GM23248 (cell line): ENCODE measurements around the gene DGKB. TPM values are rescaled to one million over a fixed set of nuclear protein-coding genes. Genes with fewer than 3 reads are reported as not detected.

Source experiments
- DNase-seq: peaks from one replicate; pipeline ENCODE4 v3.0.0-alpha.2; 2015
- H2AFZ ChIP-seq: fragments of 200-600 bp; sonication (generic); 2 replicates; pipeline ENCODE4 v1.6.1; 2016; ENCODE audit warnings: antibody characterized with exemption
- H3F3A ChIP-seq: fragments of 200-600 bp; sonication (generic); 2 replicates; pipeline ENCODE4 v1.6.1; 2016; ENCODE audit warnings: mild to moderate bottlenecking, antibody characterized with exemption, mixed run types; ENCODE audit not compliant: insufficient read depth
- H3K27ac ChIP-seq: fragments of 200-600 bp; sonication (generic); 2 replicates; pipeline ENCODE4 v1.5.1; 2016; ENCODE audit warnings: mild to moderate bottlenecking
- H3K27me3 ChIP-seq: fragments of 200-600 bp; sonication (generic); replicated peaks from 2 replicates; pipeline ENCODE4 v1.6.1; 2016; ENCODE audit warnings: mild to moderate bottlenecking; ENCODE audit not compliant: insufficient read depth
- H3K36me3 ChIP-seq: fragments of 200-600 bp; sonication (generic); 2 replicates; pipeline ENCODE4 v1.6.1; 2016; ENCODE audit warnings: low read depth, mild to moderate bottlenecking
- H3K4me1 ChIP-seq: fragments of 200-600 bp; sonication (generic); 2 replicates; pipeline ENCODE4 v1.6.1; 2016; ENCODE audit warnings: mild to moderate bottlenecking; ENCODE audit not compliant: insufficient read depth
- H3K4me2 ChIP-seq: fragments of 200-600 bp; sonication (generic); one replicate; pipeline ENCODE4 v1.6.1; 2016; ENCODE audit warnings: mild to moderate bottlenecking; ENCODE audit not compliant: unreplicated experiment
- H3K4me3 ChIP-seq: fragments of 200-600 bp; sonication (generic); 2 replicates; pipeline ENCODE4 v1.5.1; 2016; ENCODE audit warnings: mild to moderate bottlenecking
- H3K79me2 ChIP-seq: fragments of 200-600 bp; sonication (generic); 2 replicates; pipeline ENCODE4 v1.6.1; 2016; ENCODE audit warnings: mild to moderate bottlenecking; ENCODE audit not compliant: insufficient read depth
- H3K9ac ChIP-seq: fragments of 200-600 bp; sonication (generic); 2 replicates; pipeline ENCODE4 v1.6.1; 2016; ENCODE audit warnings: mild to moderate bottlenecking
- H3K9me2 ChIP-seq: fragments of 200-600 bp; sonication (generic); 2 replicates; pipeline ENCODE4 v1.6.1; 2016; ENCODE audit warnings: mixed run types, mild to moderate bottlenecking, moderate library complexity; ENCODE audit not compliant: insufficient read depth
- H3K9me3 ChIP-seq: fragments of 200-600 bp; sonication (generic); one replicate; pipeline ENCODE4 v1.6.1; 2017; ENCODE audit warnings: low read depth
- H4K20me1 ChIP-seq: fragments of 200-600 bp; sonication (generic); 2 replicates; pipeline ENCODE4 v1.6.0; 2016; ENCODE audit not compliant: insufficient read depth
- EZH2 ChIP-seq: fragments of 200-600 bp; sonication (generic); IDR thresholded peaks from 2 replicates; pipeline ENCODE4 v1.6.1; 2018; ENCODE audit warnings: antibody characterized with exemption, mild to moderate bottlenecking; ENCODE audit not compliant: insufficient read depth, poor library complexity, severe bottlenecking
- EZH2phosphoT487 ChIP-seq: fragments of 200-600 bp; sonication (generic); IDR thresholded peaks from 2 replicates; pipeline ENCODE4 v1.6.1; 2018; ENCODE audit warnings: antibody characterized with exemption, moderate library complexity, mild to moderate bottlenecking, low read depth; ENCODE audit not compliant: insufficient read depth
- WGBS, 2 experiments: methylation state at CpG; one replicate each; pipeline ENCODE4 v1.1.6; 2015 to 2017; ENCODE audit warnings: low lambda C conversion rate in 2 of 2, low coverage in 1 of 2; ENCODE audit errors: missing lambda C conversion rate in 2 of 2; 5-methylcytosine and 5-hydroxymethylcytosine counted together
- in situ Hi-C: fragments of 300-500 bp; cut with MboI; formaldehyde crosslinking; loops from 2 replicates; pipeline ENCODE4 v1.15.0; 2020
- polyA plus RNA-seq: library from polyadenylated mRNA; unstranded; fragments of >200 nt; fragmentation: Nextera tagmentation; extraction: Ambion mirVana; gene quantifications from 2 replicates; pipeline ENCODE4 v1.2.1, GENCODE V29; 2016
- total RNA-seq: library from RNA; depleted of rRNA; stranded (reverse); fragments of >200 nt; shearing (Covaris generic); gene quantifications from 2 replicates; pipeline ENCODE4 v1.2.3, GENCODE V29; 2014

Gene DGKB
- total and polyA plus RNA-seq, 2 experiments from 2014 or later = 0.65 to 1.7 TPM

DNA sequence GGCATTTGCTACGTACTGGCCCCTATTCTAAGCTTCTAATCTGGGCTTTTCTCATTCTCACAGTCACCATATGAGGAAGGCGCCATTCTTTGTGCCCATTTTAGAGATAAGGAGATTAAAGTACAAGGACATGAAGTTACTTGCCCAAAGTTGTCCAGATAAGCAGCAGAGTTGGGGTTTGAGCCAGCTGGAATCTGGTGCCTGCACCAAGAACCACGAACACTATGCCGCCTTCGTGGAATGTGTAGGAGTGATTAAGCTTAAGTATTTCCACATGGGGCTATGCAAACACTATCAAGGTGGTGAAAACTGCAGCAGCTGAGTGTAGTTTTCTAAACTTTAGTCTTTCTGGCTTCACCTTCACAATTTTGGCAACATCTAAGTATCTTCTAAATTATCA, 570.4 kb downstream of the DGKB start:
- Histone ChIP-seq H3F3A (no peaks in the 10 kb centered on the region), H3K9me3 (no peaks in the 10 kb centered on the region), H3K27ac (no peak overlapping the region), H3K27me3 (no peaks in the 10 kb centered on the region), H3K9ac (no peak overlapping the region), H4K20me1 (no peaks in the 10 kb centered on the region), H3K79me2 (no peaks in the 10 kb centered on the region), H2AFZ (no peak overlapping the region), H3K4me1 (peaks cover 8% of the 10 kb centered on the region), H3K4me3 (no peak overlapping the region), H3K4me2 (no peak overlapping the region), H3K36me3 (no peaks in the 10 kb centered on the region), H3K9me2 (no peaks in the 10 kb centered on the region)
- DNase-seq = peak; percentile 32
- TF ChIP-seq EZH2phosphoT487 (no peak), EZH2 (no peak)
- WGBS, 2 experiments = 29 to 36% methylated on average over 5 of the region's 5 CpGs
- in situ Hi-C loops = no loop called here

DNA sequence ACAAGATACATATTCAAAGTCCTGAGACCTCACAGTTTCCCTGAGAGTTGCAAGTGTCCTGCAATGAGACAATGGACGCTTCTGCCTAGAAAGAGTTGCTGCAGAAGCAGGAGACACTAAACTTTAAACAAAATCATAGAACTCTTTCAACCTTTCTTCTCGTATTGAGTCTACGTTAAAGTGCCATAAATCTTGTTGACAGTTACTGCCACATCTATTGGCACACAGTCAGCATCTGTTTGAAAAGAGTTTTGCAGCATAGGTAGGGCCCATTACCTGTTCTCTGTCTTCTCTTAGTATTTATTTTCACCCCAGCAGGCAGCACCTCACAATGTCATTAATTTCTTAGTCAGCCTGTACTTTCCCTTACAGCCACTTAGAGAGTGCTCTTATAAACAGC, 577.8 kb downstream of the DGKB start:
- H3K9me3 ChIP-seq = no peaks in the 10 kb centered on the region
- no peak overlapping the region for H2AFZ ChIP-seq
- H3K4me1 ChIP-seq = peaks cover 13% of the 10 kb centered on the region
- no peak overlapping the region for H3K4me3 ChIP-seq
- H3K27me3 ChIP-seq = no peaks in the 10 kb centered on the region
- in situ Hi-C loops = no loop called here
- TF ChIP-seq EZH2 = no peak
- TF ChIP-seq EZH2phosphoT487 = no peak
- H3K9me2 ChIP-seq = no peaks in the 10 kb centered on the region
- H3K9ac ChIP-seq = no peak overlapping the region
- H3F3A ChIP-seq = no peaks in the 10 kb centered on the region
- no peak overlapping the region for H3K4me2 ChIP-seq
- 27 to 33% methylated on average over 3 of the region's 3 CpGs for WGBS, 2 experiments
- no peaks in the 10 kb centered on the region for H3K36me3 ChIP-seq
- DNase-seq = no peak
- no peak overlapping the region for H3K27ac ChIP-seq
- H4K20me1 ChIP-seq = no peaks in the 10 kb centered on the region
- no peaks in the 10 kb centered on the region for H3K79me2 ChIP-seq

DNA sequence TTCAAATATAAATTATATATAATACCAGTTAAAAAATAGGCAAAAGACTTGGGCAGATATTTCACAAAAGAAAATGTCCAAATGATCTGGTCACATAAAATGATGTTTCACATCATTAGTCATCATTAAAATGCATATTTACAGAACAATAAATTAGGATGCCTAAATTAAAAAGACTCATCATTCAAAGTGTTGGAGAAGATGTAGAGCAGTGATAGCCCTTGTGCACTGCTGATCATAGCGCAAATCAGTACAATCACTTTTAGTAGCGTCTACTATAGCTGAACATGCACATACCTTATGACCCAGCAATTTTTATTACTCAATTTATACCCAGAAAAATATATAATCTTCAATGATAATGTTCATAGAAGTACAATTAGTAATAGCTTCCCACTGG, 579.8 kb downstream of the DGKB start:
- H3K79me2 ChIP-seq = no peaks in the 10 kb centered on the region
- H3K4me3 ChIP-seq = no peak overlapping the region
- H4K20me1 ChIP-seq = no peaks in the 10 kb centered on the region
- no peaks in the 10 kb centered on the region for H3K36me3 ChIP-seq
- no peaks in the 10 kb centered on the region for H3K27me3 ChIP-seq
- in situ Hi-C loops = no loop called here
- H3K9ac ChIP-seq = no peak overlapping the region
- DNase-seq = no peak
- H3F3A ChIP-seq = no peaks in the 10 kb centered on the region
- no peak overlapping the region for H3K4me2 ChIP-seq
- H3K9me3 ChIP-seq = no peaks in the 10 kb centered on the region
- H3K27ac ChIP-seq = no peak overlapping the region
- peaks cover 11% of the 10 kb centered on the region for H3K4me1 ChIP-seq
- H2AFZ ChIP-seq = no peak overlapping the region
- TF ChIP-seq EZH2 (no peak), EZH2phosphoT487 (no peak)
- no peaks in the 10 kb centered on the region for H3K9me2 ChIP-seq
- 83 to 89% methylated on average over 2 of the region's 2 CpGs for WGBS, 2 experiments

DNA sequence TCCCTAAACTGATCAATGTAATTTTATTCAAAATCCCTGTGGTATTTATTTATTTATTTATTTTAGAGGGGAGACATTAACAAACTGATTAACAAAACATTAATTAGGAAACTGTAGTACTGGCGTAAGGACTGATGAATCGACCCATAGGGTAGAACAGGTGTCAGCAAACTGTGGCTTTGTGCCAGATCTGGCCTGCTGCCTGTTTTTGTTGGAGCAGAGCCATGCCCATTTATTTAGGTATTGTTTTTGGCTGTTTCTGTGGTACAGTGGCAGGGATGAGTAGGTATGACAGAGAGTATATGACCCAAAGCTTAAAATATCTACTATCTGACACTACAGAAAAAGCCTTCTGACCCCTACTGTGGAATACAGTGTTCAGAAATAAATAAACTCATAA, 580.6 kb downstream of the DGKB start:
- H3F3A ChIP-seq = no peaks in the 10 kb centered on the region
- DNase-seq = no peak

DNA sequence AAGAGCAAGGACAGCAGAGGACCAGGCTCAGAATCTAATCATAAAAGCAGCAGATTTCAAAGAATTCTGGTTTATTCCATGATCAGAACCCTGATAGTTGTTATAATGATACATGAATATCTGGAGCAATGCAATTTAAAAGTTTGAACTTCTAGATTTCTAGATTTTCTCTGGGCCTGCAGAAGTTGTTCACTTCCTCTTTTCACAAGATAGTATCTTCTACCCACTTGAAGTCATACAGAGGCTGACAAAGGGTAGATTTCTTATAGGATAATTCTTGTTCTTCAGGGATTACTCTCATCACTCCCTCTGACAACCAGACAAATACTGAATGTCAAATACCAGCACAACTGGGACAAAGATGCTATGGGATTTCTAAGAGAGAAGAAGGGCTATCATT, 593.1 kb downstream of the DGKB start:
- Histone ChIP-seq H3K9me3 (no peaks in the 10 kb centered on the region), H3K27ac (no peak overlapping the region), H3K79me2 (no peaks in the 10 kb centered on the region), H3K4me3 (no peak overlapping the region), H2AFZ (no peak overlapping the region), H3K36me3 (no peaks in the 10 kb centered on the region), H4K20me1 (no peaks in the 10 kb centered on the region), H3F3A (no peaks in the 10 kb centered on the region), H3K27me3 (no peaks in the 10 kb centered on the region), H3K9me2 (no peaks in the 10 kb centered on the region), H3K9ac (no peak overlapping the region), H3K4me1 (no peaks in the 10 kb centered on the region), H3K4me2 (no peak overlapping the region)
- in situ Hi-C loops = no loop called here
- no peak for TF ChIP-seq EZH2phosphoT487
- TF ChIP-seq EZH2 = no peak
- no peak for DNase-seq

More for the DNA sequence above, 580.6 kb downstream of the DGKB start:
- in situ Hi-C loops = no loop called here
- TF ChIP-seq EZH2phosphoT487 (no peak), EZH2 (no peak)
- H3K4me1 ChIP-seq = peaks cover 3% of the 10 kb centered on the region
- no peaks in the 10 kb centered on the region for H3K27me3 ChIP-seq
- H3K4me2 ChIP-seq = no peak overlapping the region
- no peaks in the 10 kb centered on the region for H3K79me2 ChIP-seq
- no peak overlapping the region for H3K4me3 ChIP-seq
- no peak overlapping the region for H3K9ac ChIP-seq
- H2AFZ ChIP-seq = no peak overlapping the region
- H3K36me3 ChIP-seq = no peaks in the 10 kb centered on the region
- no peak overlapping the region for H3K27ac ChIP-seq
- H3K9me2 ChIP-seq = no peaks in the 10 kb centered on the region
- 46 to 55% methylated on average over 2 of the region's 2 CpGs for WGBS, 2 experiments
- H3K9me3 ChIP-seq = no peaks in the 10 kb centered on the region
- no peaks in the 10 kb centered on the region for H4K20me1 ChIP-seq
